Measurements from ENCODE around the gene ZDHHC11.

ZDHHC11 gene

GRCh38 chr5:859798-860296, 9.1 kb upstream of the ZDHHC11 start:
- H3K4me2 ChIP-seq (ENCODE audit: low read length), result no peak overlapping the region
- H3K4me3 ChIP-seq (ENCODE audit: low read length), result no peak overlapping the region
- no peak overlapping the region for H3K18ac ChIP-seq (ENCODE audit: low read length)
- no peak overlapping the region for H2BK15ac ChIP-seq (replicated peaks; ENCODE audit: low read depth)
- no peak overlapping the region for H3K23ac ChIP-seq (ENCODE audit: low read length)
- WGBS (ENCODE audit: extremely low coverage, insufficient coverage, low lambda C conversion rate), result no CpG with 5 or more reads among the region's 16 CpGs
- H2BK5ac ChIP-seq (ENCODE audit: low read length), result no peak overlapping the region
- no peak overlapping the region for H3K4ac ChIP-seq (ENCODE audit: low read depth, low read length)
- no peak for DNase-seq
- no peak overlapping the region for H2BK120ac ChIP-seq (ENCODE audit: low read depth, low read length)
- no peak overlapping the region for H2AK5ac ChIP-seq (ENCODE audit: low read length)
- H3K27me3 ChIP-seq (ENCODE audit: insufficient read depth, low read length, poor library complexity), result no peaks in the 10 kb centered on the region
- no peak overlapping the region for H4K5ac ChIP-seq (ENCODE audit: low read length)
- H3K56ac ChIP-seq (ENCODE audit: low read length), result no peak overlapping the region
- H3K9ac ChIP-seq (ENCODE audit: low read length), result no peak overlapping the region
- H3K79me1 ChIP-seq (ENCODE audit: low read length), result no peaks in the 10 kb centered on the region
- no peak overlapping the region for H3K27ac ChIP-seq (ENCODE audit: low read depth, low read length)
- no peaks in the 10 kb centered on the region for H3K79me2 ChIP-seq (ENCODE audit: control insufficient read depth, insufficient read depth, low read length)
- no peak overlapping the region for H4K8ac ChIP-seq (ENCODE audit: low read depth, low read length)
- peaks cover 2% of the 10 kb centered on the region for H3K36me3 ChIP-seq (ENCODE audit: control insufficient read depth, insufficient read depth, low read length)
- H3K4me1 ChIP-seq (ENCODE audit: control insufficient read depth, low read depth, low read length), result no peaks in the 10 kb centered on the region

GRCh38 chr5:859391-859790, 8.6 kb upstream of the ZDHHC11 start:
- Histone ChIP-seq H3K27ac (ENCODE audit: low read depth, low read length) (no peak overlapping the region), H2BK15ac (replicated peaks; ENCODE audit: low read depth) (no peak overlapping the region), H3K79me2 (ENCODE audit: control insufficient read depth, insufficient read depth, low read length) (no peaks in the 10 kb centered on the region), H3K23ac (ENCODE audit: low read length) (no peak overlapping the region), H3K36me3 (ENCODE audit: control insufficient read depth, insufficient read depth, low read length) (peaks cover 2% of the 10 kb centered on the region), H3K9ac (ENCODE audit: low read length) (no peak overlapping the region), H3K4ac (ENCODE audit: low read depth, low read length) (no peak overlapping the region), H2BK120ac (ENCODE audit: low read depth, low read length) (no peak overlapping the region), H3K4me2 (ENCODE audit: low read length) (no peak overlapping the region), H3K79me1 (ENCODE audit: low read length) (no peaks in the 10 kb centered on the region), H3K27me3 (ENCODE audit: insufficient read depth, low read length, poor library complexity) (no peaks in the 10 kb centered on the region), H4K8ac (ENCODE audit: low read depth, low read length) (no peak overlapping the region), H3K56ac (ENCODE audit: low read length) (no peak overlapping the region), H3K4me1 (ENCODE audit: control insufficient read depth, low read depth, low read length) (no peaks in the 10 kb centered on the region), H3K18ac (ENCODE audit: low read length) (no peak overlapping the region), H3K4me3 (ENCODE audit: low read length) (no peak overlapping the region), H2BK5ac (ENCODE audit: low read length) (no peak overlapping the region), H4K5ac (ENCODE audit: low read length) (no peak overlapping the region), H2AK5ac (ENCODE audit: low read length) (no peak overlapping the region)
- WGBS (ENCODE audit: extremely low coverage, insufficient coverage, low lambda C conversion rate), result no CpG with 5 or more reads among the region's 16 CpGs
- DNase-seq, result no peak

GRCh38 chr5:858726-859125, 7.9 kb upstream of the ZDHHC11 start:
- no peak for DNase-seq
- no CpG with 5 or more reads among the region's 11 CpGs for WGBS (ENCODE audit: extremely low coverage, insufficient coverage, low lambda C conversion rate)
- Histone ChIP-seq H4K5ac (ENCODE audit: low read length) (no peak overlapping the region), H3K27ac (ENCODE audit: low read depth, low read length) (no peak overlapping the region), H3K4me2 (ENCODE audit: low read length) (no peak overlapping the region), H4K8ac (ENCODE audit: low read depth, low read length) (no peak overlapping the region), H3K79me1 (ENCODE audit: low read length) (no peaks in the 10 kb centered on the region), H3K18ac (ENCODE audit: low read length) (no peak overlapping the region), H3K4me3 (ENCODE audit: low read length) (no peak overlapping the region), H2AK5ac (ENCODE audit: low read length) (no peak overlapping the region), H3K36me3 (ENCODE audit: control insufficient read depth, insufficient read depth, low read length) (peaks cover 2% of the 10 kb centered on the region), H2BK5ac (ENCODE audit: low read length) (no peak overlapping the region), H2BK15ac (replicated peaks; ENCODE audit: low read depth) (no peak overlapping the region), H3K79me2 (ENCODE audit: control insufficient read depth, insufficient read depth, low read length) (no peaks in the 10 kb centered on the region), H3K4me1 (ENCODE audit: control insufficient read depth, low read depth, low read length) (no peaks in the 10 kb centered on the region), H2BK120ac (ENCODE audit: low read depth, low read length) (no peak overlapping the region), H3K27me3 (ENCODE audit: insufficient read depth, low read length, poor library complexity) (no peaks in the 10 kb centered on the region), H3K23ac (ENCODE audit: low read length) (no peak overlapping the region), H3K4ac (ENCODE audit: low read depth, low read length) (no peak overlapping the region), H3K56ac (ENCODE audit: low read length) (no peak overlapping the region), H3K9ac (ENCODE audit: low read length) (no peak overlapping the region)

- H3K9ac ChIP-seq (ENCODE audit: low read length), result no peak overlapping the region
- H3K4me3 ChIP-seq (ENCODE audit: low read length), result no peak overlapping the region
- no peak overlapping the region for H3K4me2 ChIP-seq (ENCODE audit: low read length)
- no peak overlapping the region for H4K5ac ChIP-seq (ENCODE audit: low read length)
- H3K79me1 ChIP-seq (ENCODE audit: low read length), result no peaks in the 10 kb centered on the region
- WGBS (ENCODE audit: extremely low coverage, insufficient coverage, low lambda C conversion rate), result 100% methylated on average over 3 of the region's 16 CpGs
- H2BK15ac ChIP-seq (replicated peaks; ENCODE audit: low read depth), result no peak overlapping the region
- H3K56ac ChIP-seq (ENCODE audit: low read length), result no peak overlapping the region
- H2BK5ac ChIP-seq (ENCODE audit: low read length), result no peak overlapping the region
- H4K8ac ChIP-seq (ENCODE audit: low read depth, low read length), result no peak overlapping the region
- H3K79me2 ChIP-seq (ENCODE audit: control insufficient read depth, insufficient read depth, low read length), result no peaks in the 10 kb centered on the region
- no peak overlapping the region for H3K4ac ChIP-seq (ENCODE audit: low read depth, low read length)
- no peak overlapping the region for H3K18ac ChIP-seq (ENCODE audit: low read length)
- H2AK5ac ChIP-seq (ENCODE audit: low read length), result no peak overlapping the region
- no peak overlapping the region for H3K27ac ChIP-seq (ENCODE audit: low read depth, low read length)
- H3K4me1 ChIP-seq (ENCODE audit: control insufficient read depth, low read depth, low read length), result no peaks in the 10 kb centered on the region
- H3K36me3 ChIP-seq (ENCODE audit: control insufficient read depth, insufficient read depth, low read length), result no peaks in the 10 kb centered on the region
- H2BK120ac ChIP-seq (ENCODE audit: low read depth, low read length), result no peak overlapping the region
- no peak overlapping the region for H3K23ac ChIP-seq (ENCODE audit: low read length)
- peak; percentile 11 for DNase-seq
- H3K27me3 ChIP-seq (ENCODE audit: insufficient read depth, low read length, poor library complexity), result no peaks in the 10 kb centered on the region
Observed at GRCh38 chr5:856531-857425, 6.0 kb upstream of the ZDHHC11 start.

- Histone ChIP-seq H3K56ac (ENCODE audit: low read length) (no peak overlapping the region), H3K4me1 (ENCODE audit: control insufficient read depth, low read depth, low read length) (no peaks in the 10 kb centered on the region), H3K79me1 (ENCODE audit: low read length) (no peaks in the 10 kb centered on the region), H3K79me2 (ENCODE audit: control insufficient read depth, insufficient read depth, low read length) (no peaks in the 10 kb centered on the region), H3K9ac (ENCODE audit: low read length) (no peak overlapping the region), H4K8ac (ENCODE audit: low read depth, low read length) (no peak overlapping the region), H2AK5ac (ENCODE audit: low read length) (no peak overlapping the region), H3K27ac (ENCODE audit: low read depth, low read length) (no peak overlapping the region), H3K4me2 (ENCODE audit: low read length) (no peak overlapping the region), H3K27me3 (ENCODE audit: insufficient read depth, low read length, poor library complexity) (no peaks in the 10 kb centered on the region), H3K4me3 (ENCODE audit: low read length) (no peak overlapping the region), H3K4ac (ENCODE audit: low read depth, low read length) (no peak overlapping the region), H3K18ac (ENCODE audit: low read length) (no peak overlapping the region), H4K5ac (ENCODE audit: low read length) (no peak overlapping the region), H2BK15ac (replicated peaks; ENCODE audit: low read depth) (no peak overlapping the region), H3K23ac (ENCODE audit: low read length) (no peak overlapping the region), H2BK5ac (ENCODE audit: low read length) (no peak overlapping the region), H2BK120ac (ENCODE audit: low read depth, low read length) (no peak overlapping the region), H3K36me3 (ENCODE audit: control insufficient read depth, insufficient read depth, low read length) (no peaks in the 10 kb centered on the region)
- WGBS (ENCODE audit: extremely low coverage, insufficient coverage, low lambda C conversion rate), result 100% methylated on average over 2 of the region's 21 CpGs
- DNase-seq, result peak; percentile 43
Observed at GRCh38 chr5:855771-856530, 5.2 kb upstream of the ZDHHC11 start.

Data from mesendoderm (in vitro differentiated cells).